GM12878 (cell line): ENCODE measurements around the gene CAPSL.

Experiments used
- ETV6 ChIP-seq, 2 experiments: fragments of 450-650 bp in 1 of 2; IDR thresholded peaks in 1 of 2; conservative IDR thresholded peaks in 1 of 2; 2 replicates each; pipeline ENCODE4 v1.6.1; 2014; ENCODE audit warnings: antibody characterized with exemption in 1 of 2, borderline replicate concordance in 1 of 2, low read depth in 1 of 2, mild to moderate bottlenecking in 1 of 2, moderate library complexity in 1 of 2
- EZH2 ChIP-seq: IDR thresholded peaks from 2 replicates; pipeline ENCODE4 v1.6.1; 2012; ENCODE audit warnings: low read depth, mild to moderate bottlenecking, control low read depth, inconsistent platforms, low read length, borderline replicate concordance; ENCODE audit not compliant: control insufficient read depth
- YY1 ChIP-seq: IDR thresholded peaks from 2 replicates; pipeline ENCODE4 v1.6.1; 2011; ENCODE audit warnings: low read depth, mild to moderate bottlenecking, low read length
- TF ChIP-seq, protein P1 (sequence below), 3 experiments: IDR thresholded peaks in 2 of 3; conservative IDR thresholded peaks in 1 of 3; 2 replicates each; pipeline ENCODE4 v1.5.1; 2011; ENCODE audit warnings: low read depth in 3 of 3, low read length in 3 of 3, mild to moderate bottlenecking in 3 of 3, control low read depth in 2 of 3, moderate library complexity in 2 of 3, inconsistent platforms in 1 of 3, mixed read lengths in 1 of 3; ENCODE audit not compliant: control insufficient read depth in 2 of 3, insufficient read depth in 1 of 3; ENCODE audit errors: extremely low read depth in 1 of 3

DNA sequence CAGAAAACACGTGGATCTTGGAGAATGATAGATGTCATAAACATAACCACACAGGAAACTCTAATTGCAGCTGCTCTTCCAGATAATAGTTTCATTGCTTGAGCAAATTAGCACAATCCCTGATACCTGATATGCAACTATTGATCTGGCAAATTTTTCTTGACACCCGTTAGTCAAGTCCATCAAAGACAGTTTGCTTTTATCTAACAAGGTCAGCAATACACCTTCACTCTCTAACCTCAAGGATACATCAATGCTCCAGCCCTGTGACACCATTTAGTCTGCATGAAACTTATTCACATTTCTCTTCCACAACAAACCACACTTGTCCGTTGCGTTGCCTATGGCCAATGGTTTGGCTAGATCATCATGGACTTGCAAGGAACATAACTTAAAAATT is 36.1 kb upstream of the CAPSL start:
- TF ChIP-seq, protein P1, sequence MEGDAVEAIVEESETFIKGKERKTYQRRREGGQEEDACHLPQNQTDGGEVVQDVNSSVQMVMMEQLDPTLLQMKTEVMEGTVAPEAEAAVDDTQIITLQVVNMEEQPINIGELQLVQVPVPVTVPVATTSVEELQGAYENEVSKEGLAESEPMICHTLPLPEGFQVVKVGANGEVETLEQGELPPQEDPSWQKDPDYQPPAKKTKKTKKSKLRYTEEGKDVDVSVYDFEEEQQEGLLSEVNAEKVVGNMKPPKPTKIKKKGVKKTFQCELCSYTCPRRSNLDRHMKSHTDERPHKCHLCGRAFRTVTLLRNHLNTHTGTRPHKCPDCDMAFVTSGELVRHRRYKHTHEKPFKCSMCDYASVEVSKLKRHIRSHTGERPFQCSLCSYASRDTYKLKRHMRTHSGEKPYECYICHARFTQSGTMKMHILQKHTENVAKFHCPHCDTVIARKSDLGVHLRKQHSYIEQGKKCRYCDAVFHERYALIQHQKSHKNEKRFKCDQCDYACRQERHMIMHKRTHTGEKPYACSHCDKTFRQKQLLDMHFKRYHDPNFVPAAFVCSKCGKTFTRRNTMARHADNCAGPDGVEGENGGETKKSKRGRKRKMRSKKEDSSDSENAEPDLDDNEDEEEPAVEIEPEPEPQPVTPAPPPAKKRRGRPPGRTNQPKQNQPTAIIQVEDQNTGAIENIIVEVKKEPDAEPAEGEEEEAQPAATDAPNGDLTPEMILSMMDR (IDR thresholded peaks at IDR 0.05 in 2 of 3, conservative IDR thresholded peaks at IDR 0.05 in 1 of 3; ENCODE audit: control insufficient read depth in 2 of 3, extremely low read depth in 1 of 3, insufficient read depth in 1 of 3, low read depth in 3 of 3, low read length in 3 of 3): no peak
- TF ChIP-seq ETV6 (conservative IDR thresholded peaks at IDR 0.05 in 1 of 2, IDR thresholded peaks at IDR 0.05 in 1 of 2; ENCODE audit: borderline replicate concordance in 1 of 2, low read depth in 1 of 2): no peak
- no peak for TF ChIP-seq YY1
- TF ChIP-seq EZH2: no peak
